HEK293T (cell line): ENCODE results near the gene TIMM44.

Source experiments
- BHLHE40 ChIP-seq: fragments of 450-650 bp; IDR thresholded peaks from 2 replicates; pipeline ENCODE4 v1.6.1; 2016; ENCODE audit warnings: mild to moderate bottlenecking, moderate library complexity, borderline replicate concordance
- CTBP1 ChIP-seq: fragments of 450-650 bp; IDR thresholded peaks from 2 replicates; pipeline ENCODE4 v1.6.1; 2016; ENCODE audit warnings: borderline replicate concordance
- FOXA1 ChIP-seq: fragments of 450-650 bp; IDR thresholded peaks from 2 replicates; pipeline ENCODE4 v1.6.1; 2016; ENCODE audit warnings: mild to moderate bottlenecking
- FOXM1 ChIP-seq: fragments of 450-650 bp; IDR thresholded peaks from 2 replicates; pipeline ENCODE4 v1.6.1; 2017; ENCODE audit warnings: mild to moderate bottlenecking, borderline replicate concordance
- HDGF ChIP-seq: fragments of 450-650 bp; IDR thresholded peaks from 2 replicates; pipeline ENCODE4 v1.6.1; 2017; ENCODE audit warnings: antibody characterized with exemption, borderline replicate concordance
- L3MBTL2 ChIP-seq: fragments of 450-650 bp; conservative IDR thresholded peaks from 2 replicates; pipeline ENCODE4 v1.6.1; 2016; ENCODE audit warnings: mild to moderate bottlenecking
- NFRKB ChIP-seq: fragments of 450-650 bp; IDR thresholded peaks from 2 replicates; pipeline ENCODE4 v1.6.1; 2016; ENCODE audit warnings: mild to moderate bottlenecking, moderate library complexity
- SP1 ChIP-seq: fragments of 450-650 bp; IDR thresholded peaks from 2 replicates; pipeline ENCODE4 v1.6.1; 2017
- ZNF384 ChIP-seq: fragments of 450-650 bp; IDR thresholded peaks from 2 replicates; pipeline ENCODE4 v1.6.1; 2016

- TF ChIP-seq NFRKB (no peak), BHLHE40 (no peak), HDGF (no peak), SP1 (no peak), CTBP1 (no peak), FOXM1 (no peak), ZNF384 (no peak), FOXA1 (no peak), L3MBTL2 (no peak)
Measured at GRCh38 chr19:7947939-7948338, 4.5 kb upstream of the TIMM44 start.
